Neural cell (in vitro differentiated cells): Measurements from ENCODE around the gene PRKAR1A. TPM values are rescaled to one million over a fixed set of nuclear protein-coding genes. Genes with fewer than 3 reads are reported as not detected.

ENCODE experiments used
- H2AFZ ChIP-seq: fragments of 200-600, 300-800 bp; sonication (generic), shearing (Covaris generic); 2 replicates; pipeline ENCODE4 v1.6.0; 2014; ENCODE audit warnings: low read depth, mild to moderate bottlenecking, antibody characterized with exemption, low read length, moderate library complexity
- H3F3A ChIP-seq: fragments of 200-600 bp; shearing (Covaris generic); 2 replicates; pipeline ENCODE4 v1.6.1; 2016; ENCODE audit warnings: mild to moderate bottlenecking, moderate library complexity, mixed read lengths, antibody characterized with exemption, low read length; ENCODE audit not compliant: insufficient read depth, poor library complexity, severe bottlenecking
- H3K27ac ChIP-seq: fragments of 200-600, 300-800 bp; sonication (generic), shearing (Covaris generic); 2 replicates; pipeline ENCODE4 v1.5.1; 2014; ENCODE audit warnings: mild to moderate bottlenecking, low read length, moderate library complexity
- H3K27me3 ChIP-seq: fragments of 300-800, 200-600 bp; sonication (generic), shearing (Covaris generic); 2 replicates; pipeline ENCODE4 v1.6.0; 2014; ENCODE audit warnings: mild to moderate bottlenecking, low read depth, low read length, moderate library complexity; ENCODE audit not compliant: insufficient read depth
- H3K36me3 ChIP-seq: fragments of 300-800, 200-600 bp; sonication (generic), shearing (Covaris generic); 2 replicates; pipeline ENCODE4 v1.5.1; 2014; ENCODE audit warnings: mild to moderate bottlenecking, antibody characterized with exemption, low read length, moderate library complexity; ENCODE audit not compliant: insufficient read depth
- H3K4me2 ChIP-seq: fragments of 300-800, 200-600 bp; sonication (generic), shearing (Covaris generic); 2 replicates; pipeline ENCODE4 v1.6.0; 2014; ENCODE audit warnings: mild to moderate bottlenecking, low read length
- H3K4me3 ChIP-seq: fragments of 300-800, 200-600 bp; sonication (generic), shearing (Covaris generic); 2 replicates; pipeline ENCODE4 v1.5.1; 2014; ENCODE audit warnings: mild to moderate bottlenecking, low read length, moderate library complexity
- H3K79me2 ChIP-seq: fragments of 200-600 bp; shearing (Covaris generic); replicated peaks from 2 replicates; pipeline ENCODE4 v1.6.0; 2014; ENCODE audit warnings: mild to moderate bottlenecking, low read length, moderate library complexity; ENCODE audit not compliant: insufficient read depth
- H3K9ac ChIP-seq: fragments of 300-800, 200-600 bp; sonication (generic), shearing (Covaris generic); 2 replicates; pipeline ENCODE4 v1.6.1; 2016; ENCODE audit warnings: mild to moderate bottlenecking, low read length, mixed read lengths
- H3K9me2 ChIP-seq: fragments of 200-600 bp; shearing (Covaris generic); 2 replicates; pipeline ENCODE4 v1.6.1; 2016; ENCODE audit warnings: mild to moderate bottlenecking, low read length, mixed read lengths; ENCODE audit not compliant: insufficient read depth
- H3K9me3 ChIP-seq: fragments of 200-600, 300-800 bp; sonication (generic), shearing (Covaris generic); 2 replicates; pipeline ENCODE4 v1.6.1; 2016; ENCODE audit warnings: mild to moderate bottlenecking, mixed run types, low read length, moderate library complexity, mixed read lengths
- H4K20me1 ChIP-seq: fragments of 200-600 bp; shearing (Covaris generic); 2 replicates; pipeline ENCODE4 v1.6.1; 2016; ENCODE audit warnings: mild to moderate bottlenecking, mixed run types; ENCODE audit not compliant: insufficient read depth
- EP300 ChIP-seq: fragments of 450-650 bp; conservative IDR thresholded peaks from 2 replicates; pipeline ENCODE4 v1.6.1; 2014; ENCODE audit warnings: antibody characterized with exemption, mild to moderate bottlenecking, moderate library complexity; ENCODE audit not compliant: poor library complexity, severe bottlenecking
- EZH2 ChIP-seq: fragments of 200-600, 300-800 bp; shearing (Covaris generic), sonication (generic); IDR thresholded peaks from 2 replicates; pipeline ENCODE4 v1.6.1; 2014; ENCODE audit warnings: antibody characterized with exemption, low read length, borderline replicate concordance, mild to moderate bottlenecking; ENCODE audit not compliant: insufficient read depth, poor library complexity, severe bottlenecking
- MXI1 ChIP-seq: fragments of 450-650 bp; conservative IDR thresholded peaks from 2 replicates; pipeline ENCODE4 v1.6.1; 2014; ENCODE audit warnings: antibody characterized with exemption, mild to moderate bottlenecking; ENCODE audit not compliant: poor library complexity, severe bottlenecking
- POLR2AphosphoS5 ChIP-seq: IDR thresholded peaks from 2 replicates; pipeline ENCODE4 v1.6.1; 2012
- RAD21 ChIP-seq: fragments of 450-650 bp; conservative IDR thresholded peaks from 2 replicates; pipeline ENCODE4 v1.6.1; 2014; ENCODE audit warnings: antibody characterized with exemption, mild to moderate bottlenecking, moderate library complexity
- SMC3 ChIP-seq: fragments of 450-650 bp; conservative IDR thresholded peaks from 2 replicates; pipeline ENCODE4 v1.6.1; 2014; ENCODE audit warnings: antibody characterized with exemption, mild to moderate bottlenecking, moderate library complexity; ENCODE audit not compliant: poor library complexity
- TAF1 ChIP-seq: IDR thresholded peaks from 2 replicates; pipeline ENCODE4 v1.6.1; 2012; ENCODE audit warnings: low read depth
- polyA plus RNA-seq: library from polyadenylated mRNA; depleted of rRNA; stranded (reverse); fragments of >200 nt; gene quantifications from 2 replicates; pipeline ENCODE4 v1.2.3, GENCODE V29; 2014
- TF ChIP-seq, protein P1 (sequence below): fragments of 450-650 bp; IDR thresholded peaks from 2 replicates; pipeline ENCODE4 v1.5.1; 2014; ENCODE audit warnings: antibody characterized with exemption, mild to moderate bottlenecking, moderate library complexity; ENCODE audit not compliant: poor library complexity, severe bottlenecking
- TF ChIP-seq, protein P2 (sequence below): IDR thresholded peaks from 2 replicates; pipeline ENCODE4 v1.6.1; 2012; ENCODE audit warnings: borderline replicate concordance

Gene PRKAR1A
- polyA plus RNA-seq, 1 donor from 2014 or later: 539 TPM

- no peak overlapping the region for H3K9ac ChIP-seq
- H3K4me3 ChIP-seq: no peak overlapping the region
- no peaks in the 10 kb centered on the region for H3K9me2 ChIP-seq
- no peaks in the 10 kb centered on the region for H3K9me3 ChIP-seq
- no peaks in the 10 kb centered on the region for H3K79me2 ChIP-seq
- no peak overlapping the region for H3K27ac ChIP-seq
- no peaks in the 10 kb centered on the region for H3K27me3 ChIP-seq
- no peaks in the 10 kb centered on the region for H3F3A ChIP-seq
- no peak overlapping the region for H2AFZ ChIP-seq
- H4K20me1 ChIP-seq: no peaks in the 10 kb centered on the region
- H3K4me2 ChIP-seq: no peak overlapping the region
- TF ChIP-seq, protein P1, sequence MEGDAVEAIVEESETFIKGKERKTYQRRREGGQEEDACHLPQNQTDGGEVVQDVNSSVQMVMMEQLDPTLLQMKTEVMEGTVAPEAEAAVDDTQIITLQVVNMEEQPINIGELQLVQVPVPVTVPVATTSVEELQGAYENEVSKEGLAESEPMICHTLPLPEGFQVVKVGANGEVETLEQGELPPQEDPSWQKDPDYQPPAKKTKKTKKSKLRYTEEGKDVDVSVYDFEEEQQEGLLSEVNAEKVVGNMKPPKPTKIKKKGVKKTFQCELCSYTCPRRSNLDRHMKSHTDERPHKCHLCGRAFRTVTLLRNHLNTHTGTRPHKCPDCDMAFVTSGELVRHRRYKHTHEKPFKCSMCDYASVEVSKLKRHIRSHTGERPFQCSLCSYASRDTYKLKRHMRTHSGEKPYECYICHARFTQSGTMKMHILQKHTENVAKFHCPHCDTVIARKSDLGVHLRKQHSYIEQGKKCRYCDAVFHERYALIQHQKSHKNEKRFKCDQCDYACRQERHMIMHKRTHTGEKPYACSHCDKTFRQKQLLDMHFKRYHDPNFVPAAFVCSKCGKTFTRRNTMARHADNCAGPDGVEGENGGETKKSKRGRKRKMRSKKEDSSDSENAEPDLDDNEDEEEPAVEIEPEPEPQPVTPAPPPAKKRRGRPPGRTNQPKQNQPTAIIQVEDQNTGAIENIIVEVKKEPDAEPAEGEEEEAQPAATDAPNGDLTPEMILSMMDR: no peak
- TF ChIP-seq EZH2: no peak
- TF ChIP-seq, protein P2, sequence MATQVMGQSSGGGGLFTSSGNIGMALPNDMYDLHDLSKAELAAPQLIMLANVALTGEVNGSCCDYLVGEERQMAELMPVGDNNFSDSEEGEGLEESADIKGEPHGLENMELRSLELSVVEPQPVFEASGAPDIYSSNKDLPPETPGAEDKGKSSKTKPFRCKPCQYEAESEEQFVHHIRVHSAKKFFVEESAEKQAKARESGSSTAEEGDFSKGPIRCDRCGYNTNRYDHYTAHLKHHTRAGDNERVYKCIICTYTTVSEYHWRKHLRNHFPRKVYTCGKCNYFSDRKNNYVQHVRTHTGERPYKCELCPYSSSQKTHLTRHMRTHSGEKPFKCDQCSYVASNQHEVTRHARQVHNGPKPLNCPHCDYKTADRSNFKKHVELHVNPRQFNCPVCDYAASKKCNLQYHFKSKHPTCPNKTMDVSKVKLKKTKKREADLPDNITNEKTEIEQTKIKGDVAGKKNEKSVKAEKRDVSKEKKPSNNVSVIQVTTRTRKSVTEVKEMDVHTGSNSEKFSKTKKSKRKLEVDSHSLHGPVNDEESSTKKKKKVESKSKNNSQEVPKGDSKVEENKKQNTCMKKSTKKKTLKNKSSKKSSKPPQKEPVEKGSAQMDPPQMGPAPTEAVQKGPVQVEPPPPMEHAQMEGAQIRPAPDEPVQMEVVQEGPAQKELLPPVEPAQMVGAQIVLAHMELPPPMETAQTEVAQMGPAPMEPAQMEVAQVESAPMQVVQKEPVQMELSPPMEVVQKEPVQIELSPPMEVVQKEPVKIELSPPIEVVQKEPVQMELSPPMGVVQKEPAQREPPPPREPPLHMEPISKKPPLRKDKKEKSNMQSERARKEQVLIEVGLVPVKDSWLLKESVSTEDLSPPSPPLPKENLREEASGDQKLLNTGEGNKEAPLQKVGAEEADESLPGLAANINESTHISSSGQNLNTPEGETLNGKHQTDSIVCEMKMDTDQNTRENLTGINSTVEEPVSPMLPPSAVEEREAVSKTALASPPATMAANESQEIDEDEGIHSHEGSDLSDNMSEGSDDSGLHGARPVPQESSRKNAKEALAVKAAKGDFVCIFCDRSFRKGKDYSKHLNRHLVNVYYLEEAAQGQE: no peak
- TF ChIP-seq MXI1: no peak
- TF ChIP-seq POLR2AphosphoS5: no peak
- no peak for TF ChIP-seq EP300
- TF ChIP-seq TAF1: no peak
- TF ChIP-seq RAD21: no peak
- no peak for TF ChIP-seq SMC3
- no peaks in the 10 kb centered on the region for H3K36me3 ChIP-seq
These were observed 47.1 kb downstream of the PRKAR1A start for GRCh38 chr17:68559316-68559715.

- Histone ChIP-seq H3K4me3 (no peak overlapping the region), H3F3A (no peaks in the 10 kb centered on the region), H3K36me3 (no peaks in the 10 kb centered on the region), H3K27ac (no peak overlapping the region), H3K9me2 (no peaks in the 10 kb centered on the region), H3K79me2 (no peaks in the 10 kb centered on the region), H3K27me3 (no peaks in the 10 kb centered on the region), H4K20me1 (no peaks in the 10 kb centered on the region), H3K9me3 (no peaks in the 10 kb centered on the region), H3K9ac (no peak overlapping the region), H2AFZ (no peak overlapping the region), H3K4me2 (no peak overlapping the region)
- TF ChIP-seq, protein P2: no peak
- TF ChIP-seq EP300 (no peak), TAF1 (no peak), RAD21 (no peak), SMC3 (no peak), POLR2AphosphoS5 (no peak)
- TF ChIP-seq, protein P1: no peak
These were observed 48.9 kb downstream of the PRKAR1A start for GRCh38 chr17:68560966-68561720.
